HG03558 (cell line): ENCODE results near the gene RNF144A.

ENCODE experiments used
- ATAC-seq: cut with Tn5 transposase; IDR thresholded peaks from one replicate; pipeline ENCODE4 v1.9.1; 2021; ENCODE audit warnings: moderate number of reproducible peaks; ENCODE audit not compliant: unreplicated experiment; ENCODE audit errors: extremely low read depth

The RNF144A gene

GRCh38 chr2:7032371-7032770, 115.2 kb downstream of the RNF144A start:
- no peak for ATAC-seq

- no peak for ATAC-seq
Measured at GRCh38 chr2:7033136-7033960, 116.1 kb downstream of the RNF144A start.

- no peak for ATAC-seq
Measured at GRCh38 chr2:7034303-7034702, 117.1 kb downstream of the RNF144A start.

GRCh38 chr2:7035884-7036283, 118.7 kb downstream of the RNF144A start:
- no peak for ATAC-seq

- ATAC-seq = peak; percentile 92
Measured at GRCh38 chr2:7037340-7038333, 120.4 kb downstream of the RNF144A start.

GRCh38 chr2:7040547-7040946, 123.3 kb downstream of the RNF144A start:
- ATAC-seq = no peak

- ATAC-seq = no peak
Measured at GRCh38 chr2:7041421-7041820, 124.2 kb downstream of the RNF144A start.

- no peak for ATAC-seq
Measured at GRCh38 chr2:7043690-7044089, 126.5 kb downstream of the RNF144A start.

- ATAC-seq = no peak
Measured at GRCh38 chr2:7044253-7045250, 127.3 kb downstream of the RNF144A start.

GRCh38 chr2:7045601-7046590, 128.7 kb downstream of the RNF144A start:
- no peak for ATAC-seq

- ATAC-seq = no peak
Measured at GRCh38 chr2:7047661-7048060, 130.4 kb downstream of the RNF144A start.

- no peak for ATAC-seq
Measured at GRCh38 chr2:7048762-7049294, 131.6 kb downstream of the RNF144A start.

GRCh38 chr2:7052404-7052803, 135.2 kb downstream of the RNF144A start:
- ATAC-seq = peak; percentile 78

GRCh38 chr2:7053650-7054265, 136.5 kb downstream of the RNF144A start:
- ATAC-seq = no peak

- ATAC-seq = peak; percentile 44
Measured at GRCh38 chr2:7057865-7058400, 140.7 kb downstream of the RNF144A start.

GRCh38 chr2:7060156-7060555, 142.9 kb downstream of the RNF144A start:
- no peak for ATAC-seq

GRCh38 chr2:7060631-7061449, 143.6 kb downstream of the RNF144A start:
- no peak for ATAC-seq
